H1 (cell line): ENCODE data around the gene CACNA1G. TPM values are rescaled to one million over a fixed set of nuclear protein-coding genes. Genes with fewer than 3 reads are reported as not detected.

ENCODE experiments used
- CTCF ChIA-PET: fragments of 300-600 bp; sonication (Branson Sonifier 250); formaldehyde crosslinking; loops from one replicate; lab custom pipeline; 2021; ENCODE audit not compliant: partially characterized antibody; lab: Charles Lee
- POLR2A ChIA-PET: fragments of 300-600 bp; sonication (Branson Sonifier 250); formaldehyde crosslinking; loops from one replicate; lab custom pipeline; 2021; ENCODE audit warnings: inconsistent platforms; ENCODE audit not compliant: partially characterized antibody; lab: Charles Lee
- DNase-seq, 2 experiments: peaks; one replicate each; pipeline versions ENCODE4 v3.0.0 to v3.0.0-alpha.2; 2010 to 2022; ENCODE audit warnings: low spot score in 2 of 2, low read depth in 1 of 2, mixed read lengths in 1 of 2
- FAIRE-seq: peaks from 2 replicates; lab custom pipeline; 2011; peaks lifted over from hg19 to GRCh38; lab: Jason Lieb, UNC
- H2AFZ ChIP-seq: 2 replicates; pipeline ENCODE4 v1.8.1; 2012; ENCODE audit warnings: low read length, inconsistent platforms
- H2AK5ac ChIP-seq: 2 replicates; pipeline ENCODE4 v1.6.1; 2013; ENCODE audit warnings: low read depth, low read length
- H2BK120ac ChIP-seq: replicated peaks from 2 replicates; pipeline ENCODE3; 2013; ENCODE audit warnings: low read depth, low read length, inconsistent platforms
- H2BK12ac ChIP-seq: 2 replicates; pipeline ENCODE4 v1.6.1; 2013; ENCODE audit warnings: low read depth, low read length
- H2BK15ac ChIP-seq: 2 replicates; pipeline ENCODE4 v1.6.1; 2013; ENCODE audit warnings: low read length
- H2BK20ac ChIP-seq: 2 replicates; pipeline ENCODE4 v1.6.1; 2013; ENCODE audit warnings: low read length
- H2BK5ac ChIP-seq: 2 replicates; pipeline ENCODE4 v1.6.1; 2013; ENCODE audit warnings: low read depth, low read length
- H3K14ac ChIP-seq: 2 replicates; pipeline ENCODE4 v1.6.1; 2013; ENCODE audit warnings: inconsistent platforms; ENCODE audit not compliant: insufficient read length
- H3K18ac ChIP-seq: 2 replicates; pipeline ENCODE4 v1.6.1; 2013; ENCODE audit warnings: low read length; ENCODE audit errors: extremely low read depth
- H3K23ac ChIP-seq: 2 replicates; pipeline ENCODE4 v1.6.1; 2013; ENCODE audit warnings: inconsistent platforms; ENCODE audit not compliant: insufficient read length
- H3K23me2 ChIP-seq: 2 replicates; pipeline ENCODE4 v1.6.1; 2013; ENCODE audit warnings: low read depth, low read length
- H3K27ac ChIP-seq: 2 replicates; pipeline ENCODE4 v1.6.1; 2011; ENCODE audit warnings: low read depth, low read length, inconsistent platforms
- H3K27me3 ChIP-seq, 4 experiments: replicated peaks in 1 of 4; 1 replicate in 1 of 4; 2 replicates in 3 of 4; pipeline versions ENCODE4 v1.6.1 to v1.8.1; 2011 to 2013; ENCODE audit warnings: low read length in 3 of 4, mild to moderate bottlenecking in 3 of 4, inconsistent platforms in 2 of 4, mixed read lengths in 2 of 4, moderate library complexity in 1 of 4; ENCODE audit not compliant: control insufficient read depth in 3 of 4, insufficient read depth in 3 of 4; ENCODE audit errors: extremely low read depth in 1 of 4
- H3K36me3 ChIP-seq, 4 experiments: 2 replicates each; pipeline versions ENCODE4 v1.6.1 to v1.8.1; 2011 to 2013; ENCODE audit warnings: mild to moderate bottlenecking in 4 of 4, low read length in 3 of 4, moderate library complexity in 2 of 4, control low read depth in 1 of 4, inconsistent platforms in 1 of 4; ENCODE audit not compliant: insufficient read depth in 4 of 4, control insufficient read depth in 2 of 4
- H3K4ac ChIP-seq: replicated peaks from 2 replicates; pipeline ENCODE3; 2013; ENCODE audit warnings: low read length, low read depth, mixed read lengths, inconsistent platforms; ENCODE audit not compliant: insufficient read length
- H3K4me1 ChIP-seq, 4 experiments: replicated peaks in 1 of 4; 1 replicate in 1 of 4; 2 replicates in 3 of 4; pipeline versions ENCODE4 v1.6.1 to v1.8.1; 2011 to 2013; ENCODE audit warnings: low read length in 3 of 4, inconsistent platforms in 2 of 4, mixed read lengths in 1 of 4; ENCODE audit not compliant: insufficient read depth in 4 of 4, control insufficient read depth in 3 of 4
- H3K4me2 ChIP-seq, 2 experiments: 2 replicates each; pipeline versions ENCODE4 v1.6.1 to v1.8.1; 2011 to 2013; ENCODE audit warnings: low read depth in 2 of 2, low read length in 2 of 2, control low read depth in 1 of 2, inconsistent platforms in 1 of 2, mild to moderate bottlenecking in 1 of 2; ENCODE audit not compliant: insufficient read depth in 1 of 2
- H3K4me3 ChIP-seq, 4 experiments: fragments of 200-600, 300-600 bp in 1 of 4; sonication (generic), shearing (Covaris generic), sonication (Bioruptor Twin) in 1 of 4; 2 replicates each; pipeline versions ENCODE4 v1.5.1 to v1.8.1; 2011 to 2016; ENCODE audit warnings: low read length in 4 of 4, low read depth in 3 of 4, control low read depth in 2 of 4, inconsistent platforms in 2 of 4, mild to moderate bottlenecking in 2 of 4, mixed read lengths in 1 of 4, moderate library complexity in 1 of 4; ENCODE audit not compliant: insufficient read depth in 2 of 4; ENCODE audit errors: extremely low read depth in 1 of 4
- H3K56ac ChIP-seq: replicated peaks from 2 replicates; pipeline ENCODE3; 2013; ENCODE audit warnings: low read depth, mild to moderate bottlenecking, mixed read lengths, low read length, inconsistent platforms; ENCODE audit not compliant: insufficient read length
- H3K79me1 ChIP-seq: 2 replicates; pipeline ENCODE4 v1.6.1; 2013; ENCODE audit warnings: low read depth, low read length, control low read depth
- H3K79me2 ChIP-seq, 2 experiments: 2 replicates each; pipeline versions ENCODE4 v1.6.1 to v1.8.1; 2012 to 2013; ENCODE audit warnings: low read length in 2 of 2, mild to moderate bottlenecking in 2 of 2, inconsistent platforms in 1 of 2; ENCODE audit not compliant: insufficient read depth in 2 of 2, control insufficient read depth in 1 of 2
- H3K9ac ChIP-seq, 4 experiments: replicated peaks in 1 of 4; 1 replicate in 1 of 4; 2 replicates in 3 of 4; pipeline versions ENCODE4 v1.6.1 to v1.8.1; 2011 to 2013; ENCODE audit warnings: low read depth in 3 of 4, low read length in 3 of 4, control low read depth in 2 of 4, mild to moderate bottlenecking in 2 of 4, moderate library complexity in 2 of 4, inconsistent platforms in 1 of 4; ENCODE audit errors: extremely low read depth in 1 of 4
- H3K9me3 ChIP-seq, 2 experiments: 2 replicates each; pipeline versions ENCODE4 v1.6.1 to v1.8.1; 2012 to 2013; ENCODE audit warnings: mild to moderate bottlenecking in 2 of 2, moderate library complexity in 2 of 2, control low read depth in 1 of 2, inconsistent platforms in 1 of 2, low read depth in 1 of 2, low read length in 1 of 2, mixed read lengths in 1 of 2; ENCODE audit not compliant: insufficient read depth in 2 of 2
- H4K20me1 ChIP-seq, 2 experiments: replicated peaks in 1 of 2; 2 replicates each; pipeline versions ENCODE3 to v1.8.1; 2011 to 2013; ENCODE audit warnings: inconsistent platforms in 2 of 2, low read length in 2 of 2, mild to moderate bottlenecking in 1 of 2; ENCODE audit not compliant: insufficient read depth in 2 of 2, control insufficient read depth in 1 of 2
- H4K5ac ChIP-seq: 2 replicates; pipeline ENCODE4 v1.6.1; 2013; ENCODE audit warnings: low read length, low read depth, mixed read lengths, inconsistent platforms; ENCODE audit not compliant: insufficient read length
- H4K8ac ChIP-seq: 2 replicates; pipeline ENCODE4 v1.8.0; 2013; ENCODE audit warnings: mild to moderate bottlenecking, moderate library complexity, low read length, inconsistent platforms; ENCODE audit not compliant: insufficient read depth; ENCODE audit errors: extremely low read depth
- H4K91ac ChIP-seq: replicated peaks from 2 replicates; pipeline ENCODE3; 2013; ENCODE audit warnings: low read length, mixed read lengths, inconsistent platforms; ENCODE audit not compliant: insufficient read length
- CHD2 ChIP-seq: IDR thresholded peaks from 2 replicates; pipeline ENCODE4 v1.6.1; 2012; ENCODE audit warnings: low read length, improper control_type of control experiment
- GTF2F1 ChIP-seq: IDR thresholded peaks from 2 replicates; pipeline ENCODE4 v1.6.1; 2012; ENCODE audit warnings: low read depth, low read length, improper control_type of control experiment, borderline replicate concordance
- SUZ12 ChIP-seq: fragments of 200-600 bp; sonication (generic); IDR thresholded peaks from 2 replicates; pipeline ENCODE4 v1.6.1; 2012; ENCODE audit warnings: mild to moderate bottlenecking, inconsistent platforms, low read length, moderate library complexity, mixed read lengths
- WGBS, 2 experiments: shearing (Covaris generic) in 1 of 2; methylation state at CpG; one replicate each; pipeline versions ENCODE4 v1.1.6 to v1.1.7; 2013 to 2015; ENCODE audit warnings: low lambda C conversion rate in 2 of 2, mixed read lengths in 2 of 2, inconsistent platforms in 1 of 2, low coverage in 1 of 2, missing lambda C conversion rate in 1 of 2; ENCODE audit not compliant: insufficient replicate concordance in 2 of 2, insufficient coverage in 1 of 2, insufficient read length in 1 of 2; ENCODE audit errors: extremely low coverage in 1 of 2, missing lambda C conversion rate in 1 of 2; 5-methylcytosine and 5-hydroxymethylcytosine counted together
- polyA plus RNA-seq, 7 experiments: library from polyadenylated mRNA; depleted of rRNA in 3 of 7; stranded (reverse) in 5 of 7; unstranded in 2 of 7; fragments of >200 nt in 5 of 7; fragments of 200-250 nt in 2 of 7; gene quantifications; 1 replicate in 5 of 7; 2 replicates in 1 of 7; 4 replicates in 1 of 7; pipeline versions ENCODE4 v1.2.1 to v1.2.3, GENCODE V29; 2011 to 2013; ENCODE audit warnings: missing spikeins in 2 of 7, mixed read lengths in 2 of 7
- total RNA-seq: library from RNA; stranded (reverse); fragmentation: NEBNext Ultra II Directional; extraction: Animal tissue kit (Norgen Biotek cat#: 25700); gene quantifications from 2 replicates; pipeline ENCODE4 v1.2.1, GENCODE V29; 2021

Gene CACNA1G
- total and polyA plus RNA-seq, 2 of the 8 experiments (the other 6 are each of a cell fraction or from before 2014, with no cell fraction given), result 2.9 to 4.9 TPM

- H3K14ac ChIP-seq, result no peak overlapping the region
- H4K8ac ChIP-seq, result no peak overlapping the region
- no peaks in the 10 kb centered on the region for H3K79me1 ChIP-seq
- H4K91ac ChIP-seq, result no peak overlapping the region
- H4K5ac ChIP-seq, result no peak overlapping the region
- no peak overlapping the region for H2BK20ac ChIP-seq
- POLR2A ChIA-PET, result interaction anchor here (0.7 to 2.1 kb wide), 3 partner anchors 10 to 113 kb away, joined by 3 to 5 read pairs (median 3); no protein-coding TSS in a partner anchor
- no peaks in the 10 kb centered on the region for H3K79me2 ChIP-seq
- no peak overlapping the region for H3K4ac ChIP-seq
- H3K9me3 ChIP-seq, result no peaks in the 10 kb centered on the region
- no peaks in the 10 kb centered on the region for H3K27me3 ChIP-seq
- H3K36me3 ChIP-seq, result no peaks in the 10 kb centered on the region
- CTCF ChIA-PET, result interaction anchor here (1.3 to 5.3 kb wide), 7 partner anchors 11 to 126 kb away, joined by 3 to 32 read pairs (median 5); no protein-coding TSS in a partner anchor
- no peak for FAIRE-seq
- H4K20me1 ChIP-seq, result no peaks in the 10 kb centered on the region
- no peak overlapping the region for H2AK5ac ChIP-seq
- H3K4me1 ChIP-seq, result peaks cover 0 to 10% (median 3%) of the 10 kb centered on the region in 4 experiments; a peak in 5 of 7 replicates
- no peak overlapping the region for H3K56ac ChIP-seq
- no peak overlapping the region for H2BK120ac ChIP-seq
- H3K9ac ChIP-seq, result no peak overlapping the region
- H3K4me3 ChIP-seq, result no peak overlapping the region
- H3K23ac ChIP-seq, result no peak overlapping the region
- no peak overlapping the region for H3K4me2 ChIP-seq
- H2BK5ac ChIP-seq, result no peak overlapping the region
- TF ChIP-seq CHD2 (no peak), SUZ12 (0 out of 2 replicates have a peak, but pooled peaks have one; percentile 5), GTF2F1 (no peak)
- H3K23me2 ChIP-seq, result no peaks in the 10 kb centered on the region
- H3K18ac ChIP-seq, result no peak overlapping the region
- H2AFZ ChIP-seq, result no peak overlapping the region; the same call in 1 of the 2 replicates
- 0 out of 2 replicates have a peak overlapping the region, but pooled peaks have one; percentile 92 for H2BK15ac ChIP-seq
- WGBS, 2 experiments, result 95% methylated on average over 19 of the region's 20 CpGs; no CpG with 5 or more reads in 1 of the 2 experiments
- peak overlapping the region; percentile 7; the same call in 1 of the 2 replicates for H2BK12ac ChIP-seq
- no peak overlapping the region for H3K27ac ChIP-seq
- no peak for DNase-seq
Observed at GRCh38 chr17:50672831-50673551, 112.5 kb downstream of the CACNA1G start.
